Liver (tissue), 3 donors: ENCODE data around the gene CHML.

Experiments used
- ATF3 ChIP-seq: IDR thresholded peaks from 2 replicates; pipeline ENCODE4 v1.6.1; 2016; ENCODE audit warnings: antibody characterized with exemption
- CTCF ChIP-seq: fragments of 150-350 bp; IDR thresholded peaks from 2 replicates; pipeline ENCODE4 v1.5.1; 2017; ENCODE audit warnings: improper control_type of control experiment, low read depth, low read length; ENCODE audit not compliant: missing input control
- EGR1 ChIP-seq, 2 donors: IDR thresholded peaks; 2 replicates each; pipeline ENCODE4 v1.6.1; 2016 to 2018; ENCODE audit warnings: antibody characterized with exemption in 2 of 2, low read depth in 2 of 2
- GABPA ChIP-seq, 2 donors: IDR thresholded peaks in 1 of 2; conservative IDR thresholded peaks in 1 of 2; 2 replicates each; pipeline ENCODE4 v1.6.1; 2016; ENCODE audit warnings: antibody characterized with exemption in 2 of 2, mild to moderate bottlenecking in 1 of 2, moderate library complexity in 1 of 2
- MAX ChIP-seq: IDR thresholded peaks from 2 replicates; pipeline ENCODE4 v1.6.1; 2016; ENCODE audit warnings: antibody characterized with exemption
- NR2F2 ChIP-seq: IDR thresholded peaks from 2 replicates; pipeline ENCODE4 v1.6.1; 2016; ENCODE audit warnings: antibody characterized with exemption
- RAD21 ChIP-seq, 2 donors: IDR thresholded peaks; 2 replicates each; pipeline ENCODE4 v1.6.1; 2016; ENCODE audit warnings: antibody characterized with exemption in 2 of 2, mild to moderate bottlenecking in 2 of 2
- REST ChIP-seq: IDR thresholded peaks from 2 replicates; pipeline ENCODE4 v1.6.1; 2016; ENCODE audit warnings: antibody characterized with exemption, mild to moderate bottlenecking
- RXRA ChIP-seq, 2 donors: IDR thresholded peaks; 2 replicates each; pipeline ENCODE4 v1.6.1; 2017 to 2018; ENCODE audit warnings: antibody characterized with exemption in 2 of 2, mild to moderate bottlenecking in 1 of 2
- SP1 ChIP-seq: IDR thresholded peaks from 2 replicates; pipeline ENCODE4 v1.6.1; 2018; ENCODE audit warnings: antibody characterized with exemption, mild to moderate bottlenecking
- ZBTB33 ChIP-seq: IDR thresholded peaks from 2 replicates; pipeline ENCODE4 v1.6.1; 2016; ENCODE audit warnings: antibody characterized with exemption
- donor health status: healthy.
- donor health status: healthy.

- TF ChIP-seq REST (no peak), ATF3 (no peak), GABPA (IDR thresholded peaks at IDR 0.05 in 1 of 2, conservative IDR thresholded peaks at IDR 0.05 in 1 of 2) (no peak), CTCF (no peak), NR2F2 (no peak), RAD21 (IDR thresholded peaks at IDR 0.05) (no peak), SP1 (no peak), RXRA (IDR thresholded peaks at IDR 0.05) (no peak), MAX (peak; percentile 37), ZBTB33 (no peak), EGR1 (IDR thresholded peaks at IDR 0.05; ENCODE audit: low read depth in 2 of 2) (no peak)
Observed at GRCh38 chr1:241622669-241623068, 17.5 kb downstream of the CHML start.
